HepG2 (cell line): ENCODE measurements around the gene STAP2. TPM values are rescaled to one million over a fixed set of nuclear protein-coding genes. Genes with fewer than 3 reads are reported as not detected.

ENCODE experiments used
- ATAC-seq: fragments of 200-7000 bp; cut with Tn5 transposase; 3 replicates; pipeline ENCODE4 v1.9.1; 2020; ENCODE audit warnings: mild to moderate bottlenecking, moderate library complexity
- BruUV-seq: library from RNA; stranded (reverse); fragments of 400-500 nt; replicated peaks from 2 replicates; lab custom pipeline; 2021; lab: Mats Ljungman, UMichigan
- CTCF ChIA-PET: fragments of 300-600 bp; formaldehyde crosslinking; extraction: SDS; loops from one replicate; lab custom pipeline; 2021; ENCODE audit warnings: low total read pairs, inconsistent platforms, low intra/inter-chr PET ratio; lab: Yijun Ruan, JAX
- POLR2A ChIA-PET: fragments of 350-600 bp; sonication (Branson Sonifier 250); formaldehyde crosslinking; loops from one replicate; lab custom pipeline; 2020; ENCODE audit warnings: antibody characterized with exemption, inconsistent platforms; lab: Yijun Ruan, JAX
- DNase-seq: peaks from one replicate; pipeline ENCODE4 v3.0.0-alpha.2; 2015; ENCODE audit warnings: low spot score
- FAIRE-seq: peaks from 3 replicates; lab custom pipeline; 2011; peaks lifted over from hg19 to GRCh38; lab: Jason Lieb, UNC
- H2AFZ ChIP-seq: one replicate; pipeline ENCODE4 v1.6.1; 2011; ENCODE audit warnings: low read length, inconsistent platforms
- H3K27ac ChIP-seq: fragments of 300-600 bp; 3 replicates; pipeline ENCODE4 v1.8.0; 2011; ENCODE audit warnings: mixed run types, mild to moderate bottlenecking, mixed read lengths, low read length, inconsistent platforms; ENCODE audit not compliant: insufficient read depth; ENCODE audit errors: extremely low read length
- H3K27me3 ChIP-seq, 2 experiments: fragments of 200-600 bp in 1 of 2; 2 replicates in 1 of 2; 3 replicates in 1 of 2; pipeline versions ENCODE4 v1.6.0 to v1.8.0; 2011; ENCODE audit warnings: low read length in 2 of 2, mild to moderate bottlenecking in 2 of 2, moderate library complexity in 2 of 2, inconsistent platforms in 1 of 2; ENCODE audit not compliant: insufficient read depth in 2 of 2, control insufficient read depth in 1 of 2
- H3K36me3 ChIP-seq, 2 experiments: fragments of 200-600 bp in 1 of 2; replicated peaks in 1 of 2; 2 replicates in 1 of 2; 3 replicates in 1 of 2; pipeline versions ENCODE4 v1.5.1 to v1.8.0; 2011; ENCODE audit warnings: low read length in 2 of 2, inconsistent platforms in 1 of 2; ENCODE audit not compliant: insufficient read depth in 2 of 2, control insufficient read depth in 1 of 2
- H3K4me1 ChIP-seq: 2 replicates; pipeline ENCODE4 v1.5.1; 2012; ENCODE audit warnings: low read length, inconsistent platforms; ENCODE audit not compliant: insufficient read depth
- H3K4me2 ChIP-seq: 2 replicates; pipeline ENCODE4 v1.6.0; 2011; ENCODE audit warnings: low read depth, low read length, inconsistent platforms
- H3K4me3 ChIP-seq, 3 experiments: fragments of 200-600 bp in 1 of 3; sonication (generic), shearing (Covaris generic) in 1 of 3; replicated peaks in 1 of 3; 2 replicates each; pipeline ENCODE4 v1.5.1; 2011 to 2016; ENCODE audit warnings: low read length in 3 of 3, inconsistent platforms in 2 of 3, low read depth in 2 of 3, mild to moderate bottlenecking in 2 of 3, control low read depth in 1 of 3, mixed read lengths in 1 of 3; ENCODE audit not compliant: insufficient read depth in 1 of 3
- H3K79me2 ChIP-seq: one replicate; pipeline ENCODE4 v1.6.1; 2011; ENCODE audit warnings: low read length, inconsistent platforms; ENCODE audit not compliant: insufficient read depth
- H3K9ac ChIP-seq: 2 replicates; pipeline ENCODE4 v1.6.0; 2011; ENCODE audit warnings: mild to moderate bottlenecking, low read depth, low read length, inconsistent platforms; ENCODE audit not compliant: insufficient read depth
- H3K9me3 ChIP-seq: 2 replicates; pipeline ENCODE4 v1.5.1; 2012; ENCODE audit warnings: mild to moderate bottlenecking, low read length
- H4K20me1 ChIP-seq: 2 replicates; pipeline ENCODE4 v1.6.0; 2011; ENCODE audit warnings: inconsistent platforms, mild to moderate bottlenecking, low read length, moderate library complexity; ENCODE audit not compliant: insufficient read depth
- AKAP8 ChIP-seq: sonication (generic); formaldehyde crosslinking; IDR thresholded peaks from 2 replicates; pipeline ENCODE4 v1.5.1; 2020; ENCODE audit warnings: mild to moderate bottlenecking, missing genetic modification reagents
- CENPT ChIP-seq: sonication (generic); formaldehyde crosslinking; IDR thresholded peaks from 2 replicates; pipeline ENCODE4 v1.8.0; 2022; ENCODE audit warnings: low read depth, mild to moderate bottlenecking, moderate library complexity, missing genetic modification reagents
- HNRNPL ChIP-seq: fragments of 200-400 bp; formaldehyde crosslinking; IDR thresholded peaks from 2 replicates; pipeline ENCODE4 v1.6.1; 2017; ENCODE audit warnings: mild to moderate bottlenecking, low read depth, low read length
- HOXA9 ChIP-seq: sonication (generic); formaldehyde crosslinking; IDR thresholded peaks from 2 replicates; pipeline ENCODE4 v1.8.1; 2022; ENCODE audit warnings: missing genetic modification reagents, mild to moderate bottlenecking, moderate library complexity, borderline replicate concordance
- IRX3 ChIP-seq: sonication (generic); formaldehyde crosslinking; IDR thresholded peaks from 2 replicates; pipeline ENCODE4 v1.8.1; 2023; ENCODE audit warnings: mild to moderate bottlenecking, low read depth, missing genetic modification reagents, borderline replicate concordance
- POLR2AphosphoS2 ChIP-seq: IDR thresholded peaks from 2 replicates; pipeline ENCODE4 v1.6.1; 2011; ENCODE audit warnings: low read depth, low read length, improper control_type of control experiment
- SMARCC2 ChIP-seq: fragments of 450-650 bp; IDR thresholded peaks from 2 replicates; pipeline ENCODE4 v1.6.1; 2017; ENCODE audit warnings: antibody characterized with exemption, mild to moderate bottlenecking
- SRSF1 ChIP-seq: fragments of 200-400 bp; formaldehyde crosslinking; optimal IDR thresholded peaks from 2 replicates; pipeline ENCODE3; 2017; ENCODE audit warnings: mild to moderate bottlenecking, low read depth, low read length, moderate library complexity
- TP53 ChIP-seq: sonication (generic); formaldehyde crosslinking; conservative IDR thresholded peaks from 2 replicates; pipeline ENCODE4 v1.4.0; 2020; ENCODE audit warnings: missing genetic modification reagents
- TSC22D2 ChIP-seq: sonication (generic); formaldehyde crosslinking; IDR thresholded peaks from 2 replicates; pipeline ENCODE4 v1.5.1; 2020; ENCODE audit warnings: missing genetic modification reagents, mild to moderate bottlenecking, borderline replicate concordance
- ZFAT ChIP-seq: sonication (generic); formaldehyde crosslinking; conservative IDR thresholded peaks from 2 replicates; pipeline ENCODE4 v1.8.1; 2023; ENCODE audit warnings: missing genetic modification reagents, inconsistent platforms
- ZKSCAN5 ChIP-seq: sonication (generic); formaldehyde crosslinking; IDR thresholded peaks from 2 replicates; pipeline ENCODE4 v1.5.1; 2020; ENCODE audit warnings: mild to moderate bottlenecking, missing genetic modification reagents
- ZNF263 ChIP-seq: sonication (generic); formaldehyde crosslinking; IDR thresholded peaks from 2 replicates; pipeline ENCODE4 v1.4.0; 2020; ENCODE audit warnings: missing genetic modification reagents
- ZNF446 ChIP-seq: sonication (generic); formaldehyde crosslinking; IDR thresholded peaks from 2 replicates; pipeline ENCODE4 v1.5.0; 2020; ENCODE audit warnings: mild to moderate bottlenecking, missing genetic modification reagents
- ZNF547 ChIP-seq: sonication (generic); formaldehyde crosslinking; IDR thresholded peaks from 2 replicates; pipeline ENCODE4 v1.5.1; 2020; ENCODE audit warnings: mild to moderate bottlenecking, missing genetic modification reagents
- ZNF607 ChIP-seq: sonication (generic); formaldehyde crosslinking; IDR thresholded peaks from 2 replicates; pipeline ENCODE4 v1.5.1; 2020; ENCODE audit warnings: missing genetic modification reagents, mild to moderate bottlenecking, borderline replicate concordance
- WGBS: methylation state at CpG from one replicate; pipeline ENCODE4 v1.1.6; 2017; ENCODE audit warnings: low lambda C conversion rate; 5-methylcytosine and 5-hydroxymethylcytosine counted together
- in situ Hi-C: cut with HindIII; loops from 2 replicates; pipeline ENCODE4 v1.10.0; 2017; ENCODE audit warnings: low pct_unique_long_range_greater_than_20kb; ENCODE audit not compliant: extremely low pct_ligation_motif_present
- intact Hi-C: fragments of 100-400 bp; cut with micrococcal nuclease; formaldehyde crosslinking; loops from one replicate; pipeline ENCODE4 v1.10.0; 2022; ENCODE audit not compliant: unreplicated experiment
- polyA plus RNA-seq, 8 experiments: library from polyadenylated mRNA; depleted of rRNA in 3 of 8; stranded (reverse) in 7 of 8; unstranded in 1 of 8; fragments of >200 nt; fragmentation: Illumina TruSeq in 4 of 8; extraction: Trizol in 4 of 8; gene quantifications; 2 replicates each; pipeline versions ENCODE4 v1.2.1 to v1.2.3, GENCODE V29; 2011 to 2016; ENCODE audit warnings: low read depth in 4 of 8, missing spikeins in 1 of 8, mixed read lengths in 1 of 8; ENCODE audit not compliant: insufficient read depth in 1 of 8
- total RNA-seq, 5 experiments: library from RNA; depleted of rRNA; stranded (reverse); fragments of >200 nt; fragmentation: Illumina TruSeq; extraction: Trizol; gene quantifications; 2 replicates each; pipeline ENCODE4 v1.2.3, GENCODE V29; 2016; ENCODE audit warnings: low read depth in 1 of 5
- TF ChIP-seq, protein P1 (sequence below): sonication (generic); formaldehyde crosslinking; IDR thresholded peaks from 2 replicates; pipeline ENCODE4 v1.4.0; 2020; ENCODE audit warnings: missing genetic modification reagents
- TF ChIP-seq, protein P2 (sequence below): sonication (generic); formaldehyde crosslinking; IDR thresholded peaks from 2 replicates; pipeline ENCODE4 v1.8.1; 2023; ENCODE audit warnings: missing genetic modification reagents, inconsistent platforms, borderline replicate concordance
- TF ChIP-seq, protein P3 (sequence below): sonication (generic); formaldehyde crosslinking; IDR thresholded peaks from 2 replicates; pipeline ENCODE4 v1.8.1; 2022; ENCODE audit warnings: low read depth, mild to moderate bottlenecking, missing genetic modification reagents

STAP2 gene
- total and polyA plus RNA-seq, 2 of the 13 experiments (the other 11 are each of a cell fraction or from before 2014, with no cell fraction given) = 39.0 to 43.7 TPM

DNA sequence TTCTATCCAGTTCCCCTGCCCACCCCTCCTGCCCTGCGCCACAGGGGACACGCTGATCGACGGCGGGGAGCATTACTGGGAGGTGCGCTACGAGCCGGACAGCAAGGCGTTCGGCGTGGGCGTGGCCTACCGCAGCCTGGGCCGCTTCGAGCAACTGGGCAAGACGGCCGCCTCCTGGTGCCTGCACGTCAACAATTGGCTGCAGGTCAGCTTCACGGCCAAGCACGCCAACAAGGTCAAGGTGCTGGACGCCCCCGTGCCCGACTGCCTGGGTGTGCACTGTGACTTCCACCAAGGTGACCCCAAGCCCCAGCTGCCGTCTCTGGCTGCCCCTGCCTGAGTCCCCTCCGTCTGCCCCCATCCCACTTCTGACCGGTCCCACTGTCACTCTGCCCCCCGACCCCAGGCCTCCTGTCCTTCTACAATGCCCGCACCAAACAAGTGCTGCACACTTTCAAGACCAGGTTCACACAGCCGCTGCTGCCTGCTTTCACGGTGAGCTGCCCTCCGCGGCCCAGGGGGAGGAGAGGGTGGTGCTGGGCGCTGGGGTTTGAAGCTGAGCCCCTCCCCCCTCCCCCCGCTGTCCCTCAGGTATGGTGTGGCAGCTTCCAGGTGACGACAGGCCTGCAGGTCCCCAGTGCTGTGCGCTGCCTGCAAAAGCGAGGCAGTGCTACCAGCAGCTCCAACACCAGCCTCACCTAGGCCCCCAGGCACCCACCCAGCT is 15.5 kb downstream of the STAP2 start (continued):
- no peak for TF ChIP-seq AKAP8 (CRISPR knock-in tag)
- TF ChIP-seq SMARCC2 = no peak
- no peak for TF ChIP-seq ZKSCAN5 (CRISPR knock-in tag)
- no peak for TF ChIP-seq SRSF1
- no peak for TF ChIP-seq HNRNPL
- no peak for TF ChIP-seq TP53 (CRISPR knock-in tag)
- TF ChIP-seq, protein P1, sequence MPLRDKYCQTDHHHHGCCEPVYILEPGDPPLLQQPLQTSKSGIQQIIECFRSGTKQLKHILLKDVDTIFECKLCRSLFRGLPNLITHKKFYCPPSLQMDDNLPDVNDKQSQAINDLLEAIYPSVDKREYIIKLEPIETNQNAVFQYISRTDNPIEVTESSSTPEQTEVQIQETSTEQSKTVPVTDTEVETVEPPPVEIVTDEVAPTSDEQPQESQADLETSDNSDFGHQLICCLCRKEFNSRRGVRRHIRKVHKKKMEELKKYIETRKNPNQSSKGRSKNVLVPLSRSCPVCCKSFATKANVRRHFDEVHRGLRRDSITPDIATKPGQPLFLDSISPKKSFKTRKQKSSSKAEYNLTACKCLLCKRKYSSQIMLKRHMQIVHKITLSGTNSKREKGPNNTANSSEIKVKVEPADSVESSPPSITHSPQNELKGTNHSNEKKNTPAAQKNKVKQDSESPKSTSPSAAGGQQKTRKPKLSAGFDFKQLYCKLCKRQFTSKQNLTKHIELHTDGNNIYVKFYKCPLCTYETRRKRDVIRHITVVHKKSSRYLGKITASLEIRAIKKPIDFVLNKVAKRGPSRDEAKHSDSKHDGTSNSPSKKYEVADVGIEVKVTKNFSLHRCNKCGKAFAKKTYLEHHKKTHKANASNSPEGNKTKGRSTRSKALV = no peak

DNA sequence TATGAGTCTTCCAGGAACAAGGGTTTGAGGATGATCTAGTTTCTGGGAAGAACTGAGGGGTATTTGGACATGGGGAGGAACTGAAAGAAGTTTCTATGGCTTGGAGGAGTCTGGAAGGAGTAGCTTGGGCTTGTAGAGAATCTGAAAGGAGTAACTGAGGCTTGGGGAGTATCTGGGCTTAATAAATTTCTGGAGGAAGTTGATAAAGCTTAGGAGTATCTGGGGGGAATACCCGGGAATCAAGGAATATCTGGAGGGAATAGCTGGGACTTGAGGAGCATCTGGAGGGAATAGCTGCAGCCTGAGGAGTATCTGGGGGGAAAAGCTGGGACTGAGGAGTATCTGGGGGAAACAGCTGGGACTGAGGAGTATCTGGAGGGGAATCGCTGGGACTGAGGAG is 18.2 kb downstream of the STAP2 start:
- FAIRE-seq = no peak
- in situ Hi-C loops = no loop called here
- BruUV-seq = no TSS peak
- no peak for DNase-seq
- H4K20me1 ChIP-seq = no peaks in the 10 kb centered on the region
- no peak for ATAC-seq
- no peak overlapping the region for H3K9ac ChIP-seq
- H3K4me3 ChIP-seq = no peak overlapping the region
- H3K27ac ChIP-seq = no peak overlapping the region
- intact Hi-C loops = no loop called here
- no peaks in the 10 kb centered on the region for H3K9me3 ChIP-seq
- no peaks in the 10 kb centered on the region for H3K79me2 ChIP-seq
- no peak overlapping the region for H3K4me2 ChIP-seq
- CTCF ChIA-PET = no interaction called here
- no peaks in the 10 kb centered on the region for H3K4me1 ChIP-seq
- no peak overlapping the region for H2AFZ ChIP-seq
- POLR2A ChIA-PET = interaction anchor here (3.0 to 4.1 kb wide), 2 partner anchors 10 to 23 kb away, joined by 17 to 22 read pairs; partner anchors contain the start of gene MPND
- no peaks in the 10 kb centered on the region for H3K36me3 ChIP-seq
- 10% methylated on average over 2 of the region's 2 CpGs for WGBS
- no peaks in the 10 kb centered on the region for H3K27me3 ChIP-seq
- no peak for TF ChIP-seq TSC22D2 (CRISPR knock-in tag)
- no peak for TF ChIP-seq IRX3
- no peak for TF ChIP-seq HOXA9
- no peak for TF ChIP-seq ZFAT (CRISPR knock-in tag)
- TF ChIP-seq ZNF446 (CRISPR knock-in tag) = no peak
- no peak for TF ChIP-seq ZNF607 (CRISPR knock-in tag)
- TF ChIP-seq CENPT (CRISPR knock-in tag) = no peak
- no peak for TF ChIP-seq ZNF547 (CRISPR knock-in tag)
- TF ChIP-seq, protein P2, sequence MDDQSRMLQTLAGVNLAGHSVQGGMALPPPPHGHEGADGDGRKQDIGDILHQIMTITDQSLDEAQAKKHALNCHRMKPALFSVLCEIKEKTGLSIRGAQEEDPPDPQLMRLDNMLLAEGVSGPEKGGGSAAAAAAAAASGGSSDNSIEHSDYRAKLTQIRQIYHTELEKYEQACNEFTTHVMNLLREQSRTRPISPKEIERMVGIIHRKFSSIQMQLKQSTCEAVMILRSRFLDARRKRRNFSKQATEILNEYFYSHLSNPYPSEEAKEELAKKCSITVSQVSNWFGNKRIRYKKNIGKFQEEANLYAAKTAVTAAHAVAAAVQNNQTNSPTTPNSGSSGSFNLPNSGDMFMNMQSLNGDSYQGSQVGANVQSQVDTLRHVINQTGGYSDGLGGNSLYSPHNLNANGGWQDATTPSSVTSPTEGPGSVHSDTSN (CRISPR knock-in tag) = no peak
- TF ChIP-seq, protein P3, sequence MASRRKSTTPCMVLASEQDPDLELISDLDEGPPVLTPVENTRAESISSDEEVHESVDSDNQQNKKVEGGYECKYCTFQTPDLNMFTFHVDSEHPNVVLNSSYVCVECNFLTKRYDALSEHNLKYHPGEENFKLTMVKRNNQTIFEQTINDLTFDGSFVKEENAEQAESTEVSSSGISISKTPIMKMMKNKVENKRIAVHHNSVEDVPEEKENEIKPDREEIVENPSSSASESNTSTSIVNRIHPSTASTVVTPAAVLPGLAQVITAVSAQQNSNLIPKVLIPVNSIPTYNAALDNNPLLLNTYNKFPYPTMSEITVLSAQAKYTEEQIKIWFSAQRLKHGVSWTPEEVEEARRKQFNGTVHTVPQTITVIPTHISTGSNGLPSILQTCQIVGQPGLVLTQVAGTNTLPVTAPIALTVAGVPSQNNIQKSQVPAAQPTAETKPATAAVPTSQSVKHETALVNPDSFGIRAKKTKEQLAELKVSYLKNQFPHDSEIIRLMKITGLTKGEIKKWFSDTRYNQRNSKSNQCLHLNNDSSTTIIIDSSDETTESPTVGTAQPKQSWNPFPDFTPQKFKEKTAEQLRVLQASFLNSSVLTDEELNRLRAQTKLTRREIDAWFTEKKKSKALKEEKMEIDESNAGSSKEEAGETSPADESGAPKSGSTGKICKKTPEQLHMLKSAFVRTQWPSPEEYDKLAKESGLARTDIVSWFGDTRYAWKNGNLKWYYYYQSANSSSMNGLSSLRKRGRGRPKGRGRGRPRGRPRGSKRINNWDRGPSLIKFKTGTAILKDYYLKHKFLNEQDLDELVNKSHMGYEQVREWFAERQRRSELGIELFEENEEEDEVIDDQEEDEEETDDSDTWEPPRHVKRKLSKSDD (CRISPR knock-in tag) = no peak
- no peak for TF ChIP-seq POLR2AphosphoS2
- TF ChIP-seq ZNF263 (CRISPR knock-in tag) = no peak
